Tongue (tissue), 2 donors: ENCODE data around the gene SORL1-AS1. TPM values are rescaled to one million over a fixed set of nuclear protein-coding genes. Genes with fewer than 3 reads are reported as not detected.

Experiments used
- DNase-seq: peaks from one replicate; pipeline ENCODE4 v3.0.0-alpha.2; 2015
- total RNA-seq: library from RNA; depleted of rRNA; stranded (reverse); fragments of >200 nt; gene quantifications from one replicate; pipeline ENCODE4 v1.2.3, GENCODE V29; 2014

Gene SORL1-AS1

GRCh38 chr11:121389651-121390050 is 63.1 kb downstream of the SORL1-AS1 start:
- peak; percentile 45 for DNase-seq

Other genes starting within 250 kb of the SORL1-AS1 start
- gene SC5D, start 160.2 kb downstream of the SORL1-AS1 start, total RNA-seq, result 37.4 TPM
- gene SORL1, start 653 bp downstream of the SORL1-AS1 start, total RNA-seq, result 20.8 TPM